Gastroesophageal sphincter (tissue), 3 donors: ENCODE results near the gene C9orf78.

Source experiments
- CTCF ChIP-seq, 4 experiments: fragments of 200-600 bp in 2 of 4; fragments of 450-650 bp in 2 of 4; sonication (generic) in 1 of 4; IDR thresholded peaks; one replicate each; pipeline ENCODE4 v1.5.1; 2017 to 2019; ENCODE audit warnings: antibody characterized with exemption in 4 of 4, mild to moderate bottlenecking in 2 of 4, moderate library complexity in 2 of 4
- POLR2A ChIP-seq, 2 donors: fragments of 450-650 bp; IDR thresholded peaks; one replicate each; pipeline ENCODE4 v1.6.1; 2017; ENCODE audit warnings: antibody characterized with exemption in 2 of 2, mild to moderate bottlenecking in 2 of 2, moderate library complexity in 1 of 2

DNA sequence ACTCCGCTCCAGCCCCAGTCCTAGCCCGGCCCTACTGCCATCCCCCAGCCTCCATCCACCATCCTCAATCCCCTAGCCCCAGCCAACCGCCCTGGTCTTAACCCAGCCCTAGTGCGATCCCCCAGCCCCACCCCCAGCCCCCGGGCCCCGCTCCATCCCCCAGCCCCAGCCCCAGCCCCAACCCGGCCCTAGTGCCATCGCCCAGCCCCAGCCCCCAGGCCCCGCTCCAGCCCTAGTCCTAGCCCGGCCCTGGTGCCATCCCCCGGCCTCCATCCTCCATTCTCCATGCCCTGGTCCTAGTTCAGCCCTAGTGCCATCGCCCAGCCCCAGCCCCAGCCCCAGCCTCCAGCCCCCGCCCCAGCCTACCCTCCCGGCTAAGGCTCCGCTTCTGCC, 11.5 kb downstream of the C9orf78 start:
- TF ChIP-seq CTCF (IDR thresholded peaks at IDR 0.05) (no peak), POLR2A (IDR thresholded peaks at IDR 0.05) (no peak)
